ENCODE results near the gene NTNG1. TPM values are rescaled to one million over a fixed set of nuclear protein-coding genes. Genes with fewer than 3 reads are reported as not detected.

The NTNG1 gene
- total RNA-seq, 1 donor from 2014 or later = 8.1 TPM

- no peak for TF ChIP-seq EZH2 (IDR thresholded peaks at IDR 0.05; ENCODE audit: insufficient read depth, low read length)
- Histone ChIP-seq H3K4me1 (ENCODE audit: insufficient read depth, low read length) (no peaks in the 10 kb centered on the region), H3K4me3 (ENCODE audit: insufficient read depth, low read depth, low read length) (no peak overlapping the region), H2AFZ (ENCODE audit: low read depth, low read length) (no peak overlapping the region), H3K36me3 (ENCODE audit: insufficient read depth, low read length) (no peaks in the 10 kb centered on the region), H3K27me3 (ENCODE audit: insufficient read depth, low read length) (no peaks in the 10 kb centered on the region), H3K4me2 (ENCODE audit: low read length) (no peak overlapping the region), H3K27ac (ENCODE audit: low read depth, low read length) (no peak overlapping the region), H4K20me1 (ENCODE audit: insufficient read depth, low read length) (no peaks in the 10 kb centered on the region), H3K79me2 (ENCODE audit: insufficient read depth, low read length) (no peaks in the 10 kb centered on the region), H3K9ac (ENCODE audit: low read length) (no peak overlapping the region), H3K9me3 (ENCODE audit: insufficient read depth, low read depth, low read length) (no peaks in the 10 kb centered on the region)
- no peak overlapping the region for H3K27ac Mint-ChIP-seq (ENCODE audit: unreplicated experiment)
- no peak for DNase-seq (ENCODE audit: low read depth)
- no peak for FAIRE-seq
- no peaks in the 10 kb centered on the region for H3K4me1 Mint-ChIP-seq (ENCODE audit: low read depth, unreplicated experiment)
- H3K27me3 Mint-ChIP-seq (ENCODE audit: low read depth, unreplicated experiment) = no peaks in the 10 kb centered on the region
- H3K9me3 Mint-ChIP-seq (ENCODE audit: unreplicated experiment) = no peaks in the 10 kb centered on the region
- H3K4me3 Mint-ChIP-seq (ENCODE audit: unreplicated experiment) = no peak overlapping the region
- H3K36me3 Mint-ChIP-seq (ENCODE audit: low read depth, unreplicated experiment) = no peaks in the 10 kb centered on the region
Measured at GRCh38 chr1:107359472-107360241, 218.8 kb downstream of the NTNG1 start.

- H3K79me2 ChIP-seq (ENCODE audit: insufficient read depth, low read length) = no peaks in the 10 kb centered on the region
- H3K36me3 ChIP-seq (ENCODE audit: insufficient read depth, low read length) = no peaks in the 10 kb centered on the region
- DNase-seq (ENCODE audit: low read depth) = no peak
- H3K27me3 ChIP-seq (ENCODE audit: insufficient read depth, low read length) = no peaks in the 10 kb centered on the region
- H3K4me2 ChIP-seq (ENCODE audit: low read length) = no peak overlapping the region
- no peak for FAIRE-seq
- no peaks in the 10 kb centered on the region for H3K27me3 Mint-ChIP-seq (ENCODE audit: low read depth, unreplicated experiment)
- H3K9me3 Mint-ChIP-seq (ENCODE audit: unreplicated experiment) = no peaks in the 10 kb centered on the region
- H3K4me3 ChIP-seq (ENCODE audit: insufficient read depth, low read depth, low read length) = no peak overlapping the region
- no peak overlapping the region for H3K9ac ChIP-seq (ENCODE audit: low read length)
- no peaks in the 10 kb centered on the region for H4K20me1 ChIP-seq (ENCODE audit: insufficient read depth, low read length)
- no peak overlapping the region for H3K27ac Mint-ChIP-seq (ENCODE audit: unreplicated experiment)
- no peak overlapping the region for H3K27ac ChIP-seq (ENCODE audit: low read depth, low read length)
- TF ChIP-seq CTCF (IDR thresholded peaks at IDR 0.05; ENCODE audit: insufficient read depth, low read depth, low read length) (no peak), EZH2 (IDR thresholded peaks at IDR 0.05; ENCODE audit: insufficient read depth, low read length) (no peak)
- no peaks in the 10 kb centered on the region for H3K9me3 ChIP-seq (ENCODE audit: insufficient read depth, low read depth, low read length)
- no peak overlapping the region for H3K4me3 Mint-ChIP-seq (ENCODE audit: unreplicated experiment)
- H2AFZ ChIP-seq (ENCODE audit: low read depth, low read length) = no peak overlapping the region
- H3K36me3 Mint-ChIP-seq (ENCODE audit: low read depth, unreplicated experiment) = no peaks in the 10 kb centered on the region
- H3K4me1 Mint-ChIP-seq (ENCODE audit: low read depth, unreplicated experiment) = no peaks in the 10 kb centered on the region
- no peaks in the 10 kb centered on the region for H3K4me1 ChIP-seq (ENCODE audit: insufficient read depth, low read length)
Measured at GRCh38 chr1:107362468-107363140, 221.8 kb downstream of the NTNG1 start.

GRCh38 chr1:107363154-107363553, 222.3 kb downstream of the NTNG1 start:
- Histone ChIP-seq H3K79me2 (ENCODE audit: insufficient read depth, low read length) (no peaks in the 10 kb centered on the region), H3K27me3 (ENCODE audit: insufficient read depth, low read length) (no peaks in the 10 kb centered on the region), H3K4me2 (ENCODE audit: low read length) (no peak overlapping the region), H2AFZ (ENCODE audit: low read depth, low read length) (no peak overlapping the region), H4K20me1 (ENCODE audit: insufficient read depth, low read length) (no peaks in the 10 kb centered on the region), H3K4me3 (ENCODE audit: insufficient read depth, low read depth, low read length) (no peak overlapping the region), H3K36me3 (ENCODE audit: insufficient read depth, low read length) (no peaks in the 10 kb centered on the region), H3K27ac (ENCODE audit: low read depth, low read length) (no peak overlapping the region), H3K9ac (ENCODE audit: low read length) (no peak overlapping the region), H3K9me3 (ENCODE audit: insufficient read depth, low read depth, low read length) (no peaks in the 10 kb centered on the region), H3K4me1 (ENCODE audit: insufficient read depth, low read length) (no peaks in the 10 kb centered on the region)
- Mint-ChIP-seq H3K27me3 (ENCODE audit: low read depth, unreplicated experiment) (no peaks in the 10 kb centered on the region), H3K27ac (ENCODE audit: unreplicated experiment) (no peak overlapping the region), H3K36me3 (ENCODE audit: low read depth, unreplicated experiment) (no peaks in the 10 kb centered on the region), H3K4me1 (ENCODE audit: low read depth, unreplicated experiment) (no peaks in the 10 kb centered on the region), H3K9me3 (ENCODE audit: unreplicated experiment) (no peaks in the 10 kb centered on the region), H3K4me3 (ENCODE audit: unreplicated experiment) (no peak overlapping the region)
- FAIRE-seq (no peak), DNase-seq (ENCODE audit: low read depth) (no peak)
- TF ChIP-seq CTCF (IDR thresholded peaks at IDR 0.05; ENCODE audit: insufficient read depth, low read depth, low read length) (no peak), EZH2 (IDR thresholded peaks at IDR 0.05; ENCODE audit: insufficient read depth, low read length) (no peak)
